Measurements from ENCODE around the gene EIF4EBP3. TPM values are rescaled to one million over a fixed set of nuclear protein-coding genes. Genes with fewer than 3 reads are reported as not detected.

EIF4EBP3 gene
- total and polyA plus RNA-seq, 10 of the 15 experiments (the other 5 are each of a cell fraction or from before 2014, with no cell fraction given): 3.5 to 16.1 (median 6.2) TPM

GRCh38 chr5:140557136-140557805, 9.8 kb downstream of the EIF4EBP3 start, which contains the start of gene SRA1 (continued):
- TF ChIP-seq NR2C2 (IDR thresholded peaks at IDR 0.05; ENCODE audit: borderline replicate concordance, control insufficient read depth, insufficient read length, low read depth) (no peak), POLR2AphosphoS5 (IDR thresholded peaks at IDR 0.05; ENCODE audit: low read length) (peak; percentile 96), PAX8 (IDR thresholded peaks at IDR 0.05) (0 out of 2 replicates have a peak, but pooled peaks have one; percentile 38), HDAC2 (IDR thresholded peaks at IDR 0.05) (no peak), MEF2A (IDR thresholded peaks at IDR 0.05; ENCODE audit: insufficient read depth, low read depth, low read length) (no peak), POLR2A (IDR thresholded peaks at IDR 0.05; ENCODE audit: low read depth, low read length) (peak; percentile 97), SP1 (IDR thresholded peaks at IDR 0.05; ENCODE audit: low read depth, low read length) (peak; percentile 88), PBX3 (IDR thresholded peaks at IDR 0.05; ENCODE audit: insufficient replicate concordance, low read depth, low read length) (peak; percentile 13), SREBF2 (IDR thresholded peaks at IDR 0.05; ENCODE audit: low read length) (peak; percentile 20; the same call in 1 of the 2 replicates), IKZF2 (IDR thresholded peaks at IDR 0.05) (peak; percentile 52 to 58; a peak in 2 of 4 replicates), TCF3 (IDR thresholded peaks at IDR 0.05; ENCODE audit: borderline replicate concordance, insufficient read depth, low read depth, low read length) (peak; percentile 88; the same call in 1 of the 2 replicates), BHLHE40 (IDR thresholded peaks at IDR 0.05; ENCODE audit: borderline replicate concordance in 1 of 2, low read depth in 2 of 2, low read length in 1 of 2) (peak in 1 of 2 experiments; percentile 64; a peak in 2 of 4 replicates), STAT3 (IDR thresholded peaks at IDR 0.05; ENCODE audit: low read depth, low read length) (no peak), ETV6 (conservative IDR thresholded peaks at IDR 0.05 in 1 of 2, IDR thresholded peaks at IDR 0.05 in 1 of 2; ENCODE audit: borderline replicate concordance in 1 of 2, low read depth in 1 of 2) (peak in 1 of 2 experiments; percentile 69; a peak in 2 of 4 replicates)
- TF ChIP-seq, protein P1, sequence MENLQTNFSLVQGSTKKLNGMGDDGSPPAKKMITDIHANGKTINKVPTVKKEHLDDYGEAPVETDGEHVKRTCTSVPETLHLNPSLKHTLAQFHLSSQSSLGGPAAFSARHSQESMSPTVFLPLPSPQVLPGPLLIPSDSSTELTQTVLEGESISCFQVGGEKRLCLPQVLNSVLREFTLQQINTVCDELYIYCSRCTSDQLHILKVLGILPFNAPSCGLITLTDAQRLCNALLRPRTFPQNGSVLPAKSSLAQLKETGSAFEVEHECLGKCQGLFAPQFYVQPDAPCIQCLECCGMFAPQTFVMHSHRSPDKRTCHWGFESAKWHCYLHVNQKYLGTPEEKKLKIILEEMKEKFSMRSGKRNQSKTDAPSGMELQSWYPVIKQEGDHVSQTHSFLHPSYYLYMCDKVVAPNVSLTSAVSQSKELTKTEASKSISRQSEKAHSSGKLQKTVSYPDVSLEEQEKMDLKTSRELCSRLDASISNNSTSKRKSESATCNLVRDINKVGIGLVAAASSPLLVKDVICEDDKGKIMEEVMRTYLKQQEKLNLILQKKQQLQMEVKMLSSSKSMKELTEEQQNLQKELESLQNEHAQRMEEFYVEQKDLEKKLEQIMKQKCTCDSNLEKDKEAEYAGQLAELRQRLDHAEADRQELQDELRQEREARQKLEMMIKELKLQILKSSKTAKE (IDR thresholded peaks at IDR 0.05; ENCODE audit: low read depth, poor library complexity, severe bottlenecking): peak; percentile 90
- TF ChIP-seq, protein P2, sequence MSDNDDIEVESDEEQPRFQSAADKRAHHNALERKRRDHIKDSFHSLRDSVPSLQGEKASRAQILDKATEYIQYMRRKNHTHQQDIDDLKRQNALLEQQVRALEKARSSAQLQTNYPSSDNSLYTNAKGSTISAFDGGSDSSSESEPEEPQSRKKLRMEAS (IDR thresholded peaks at IDR 0.05; ENCODE audit: low read depth, low read length): no peak
- TF ChIP-seq, protein P3, sequence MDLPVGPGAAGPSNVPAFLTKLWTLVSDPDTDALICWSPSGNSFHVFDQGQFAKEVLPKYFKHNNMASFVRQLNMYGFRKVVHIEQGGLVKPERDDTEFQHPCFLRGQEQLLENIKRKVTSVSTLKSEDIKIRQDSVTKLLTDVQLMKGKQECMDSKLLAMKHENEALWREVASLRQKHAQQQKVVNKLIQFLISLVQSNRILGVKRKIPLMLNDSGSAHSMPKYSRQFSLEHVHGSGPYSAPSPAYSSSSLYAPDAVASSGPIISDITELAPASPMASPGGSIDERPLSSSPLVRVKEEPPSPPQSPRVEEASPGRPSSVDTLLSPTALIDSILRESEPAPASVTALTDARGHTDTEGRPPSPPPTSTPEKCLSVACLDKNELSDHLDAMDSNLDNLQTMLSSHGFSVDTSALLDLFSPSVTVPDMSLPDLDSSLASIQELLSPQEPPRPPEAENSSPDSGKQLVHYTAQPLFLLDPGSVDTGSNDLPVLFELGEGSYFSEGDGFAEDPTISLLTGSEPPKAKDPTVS (IDR thresholded peaks at IDR 0.05; ENCODE audit: low read depth, low read length): no peak
- TF ChIP-seq, protein P4, sequence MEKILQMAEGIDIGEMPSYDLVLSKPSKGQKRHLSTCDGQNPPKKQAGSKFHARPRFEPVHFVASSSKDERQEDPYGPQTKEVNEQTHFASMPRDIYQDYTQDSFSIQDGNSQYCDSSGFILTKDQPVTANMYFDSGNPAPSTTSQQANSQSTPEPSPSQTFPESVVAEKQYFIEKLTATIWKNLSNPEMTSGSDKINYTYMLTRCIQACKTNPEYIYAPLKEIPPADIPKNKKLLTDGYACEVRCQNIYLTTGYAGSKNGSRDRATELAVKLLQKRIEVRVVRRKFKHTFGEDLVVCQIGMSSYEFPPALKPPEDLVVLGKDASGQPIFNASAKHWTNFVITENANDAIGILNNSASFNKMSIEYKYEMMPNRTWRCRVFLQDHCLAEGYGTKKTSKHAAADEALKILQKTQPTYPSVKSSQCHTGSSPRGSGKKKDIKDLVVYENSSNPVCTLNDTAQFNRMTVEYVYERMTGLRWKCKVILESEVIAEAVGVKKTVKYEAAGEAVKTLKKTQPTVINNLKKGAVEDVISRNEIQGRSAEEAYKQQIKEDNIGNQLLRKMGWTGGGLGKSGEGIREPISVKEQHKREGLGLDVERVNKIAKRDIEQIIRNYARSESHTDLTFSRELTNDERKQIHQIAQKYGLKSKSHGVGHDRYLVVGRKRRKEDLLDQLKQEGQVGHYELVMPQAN (conservative IDR thresholded peaks at IDR 0.05): peak; percentile 77; the same call in 1 of the 2 replicates

Measured in GM12878 (cell line).